ENCODE data around the gene SLC19A3.
"Not testable (repeated sequence)": the region's sequence is repeated elsewhere in the genome, so short reads cannot be mapped to it uniquely, and the experiment has no call there.

The SLC19A3 gene

GRCh38 chr2:227703280-227703732, 14.5 kb downstream of the SLC19A3 start:
- no peak for DNase-seq (ENCODE audit: low read depth)

GRCh38 chr2:227701556-227701955, 16.3 kb downstream of the SLC19A3 start:
- no peak for DNase-seq (ENCODE audit: low read depth)

GRCh38 chr2:227696990-227697679, 20.7 kb downstream of the SLC19A3 start:
- no peak for DNase-seq (ENCODE audit: low read depth)

- DNase-seq (ENCODE audit: low read depth) = no peak
Measured at GRCh38 chr2:227687189-227687588, 30.6 kb downstream of the SLC19A3 start.

GRCh38 chr2:227684258-227684657, 33.6 kb downstream of the SLC19A3 start:
- no peak for DNase-seq (ENCODE audit: low read depth)

GRCh38 chr2:227677928-227678327, 39.9 kb downstream of the SLC19A3 start:
- DNase-seq (ENCODE audit: low read depth) = no peak

GRCh38 chr2:227674485-227674884, 43.3 kb downstream of the SLC19A3 start:
- DNase-seq (ENCODE audit: low read depth) = no peak

GRCh38 chr2:227673620-227674019, 44.2 kb downstream of the SLC19A3 start:
- DNase-seq (ENCODE audit: low read depth) = not testable (repeated sequence)

- no peak for DNase-seq (ENCODE audit: low read depth)
Measured at GRCh38 chr2:227671170-227671905, 46.5 kb downstream of the SLC19A3 start.

- not testable (repeated sequence) for DNase-seq (ENCODE audit: low read depth)
Measured at GRCh38 chr2:227666631-227667170, 51.1 kb downstream of the SLC19A3 start, which contains the start of gene SCYGR5. SCYGR5 (plus strand) TSS chr2:227666804; CDS start chr2:227666804, 0 bp downstream.

- no peak for DNase-seq (ENCODE audit: low read depth)
Measured at GRCh38 chr2:227665189-227665940, 52.5 kb downstream of the SLC19A3 start.

GRCh38 chr2:227661827-227662226, 56.0 kb downstream of the SLC19A3 start:
- DNase-seq (ENCODE audit: low read depth) = no peak

- no peak for DNase-seq (ENCODE audit: low read depth)
Measured at GRCh38 chr2:227661025-227661649, 56.7 kb downstream of the SLC19A3 start.

- no peak for DNase-seq (ENCODE audit: low read depth)
Measured at GRCh38 chr2:227657199-227657845, 60.5 kb downstream of the SLC19A3 start.

GRCh38 chr2:227655454-227655853, 62.4 kb downstream of the SLC19A3 start:
- no peak for DNase-seq (ENCODE audit: low read depth)

GRCh38 chr2:227654426-227654825, 63.4 kb downstream of the SLC19A3 start:
- no peak for DNase-seq (ENCODE audit: low read depth)

GRCh38 chr2:227653419-227653818, 64.4 kb downstream of the SLC19A3 start:
- DNase-seq (ENCODE audit: low read depth) = no peak

GRCh38 chr2:227643990-227644551, 73.8 kb downstream of the SLC19A3 start:
- no peak for DNase-seq (ENCODE audit: low read depth)

- no peak for DNase-seq (ENCODE audit: low read depth)
Measured at GRCh38 chr2:227642656-227643055, 75.2 kb downstream of the SLC19A3 start.

GRCh38 chr2:227634201-227634600, 83.6 kb downstream of the SLC19A3 start:
- no peak for DNase-seq (ENCODE audit: low read depth)
